Measurements from ENCODE around the gene CYP39A1. TPM values are rescaled to one million over a fixed set of nuclear protein-coding genes. Genes with fewer than 3 reads are reported as not detected.

CYP39A1 gene
- total and polyA plus RNA-seq, 2 of the 13 experiments (the other 11 are each of a cell fraction or from before 2014, with no cell fraction given): 0.13 TPM; not detected in 1

DNA sequence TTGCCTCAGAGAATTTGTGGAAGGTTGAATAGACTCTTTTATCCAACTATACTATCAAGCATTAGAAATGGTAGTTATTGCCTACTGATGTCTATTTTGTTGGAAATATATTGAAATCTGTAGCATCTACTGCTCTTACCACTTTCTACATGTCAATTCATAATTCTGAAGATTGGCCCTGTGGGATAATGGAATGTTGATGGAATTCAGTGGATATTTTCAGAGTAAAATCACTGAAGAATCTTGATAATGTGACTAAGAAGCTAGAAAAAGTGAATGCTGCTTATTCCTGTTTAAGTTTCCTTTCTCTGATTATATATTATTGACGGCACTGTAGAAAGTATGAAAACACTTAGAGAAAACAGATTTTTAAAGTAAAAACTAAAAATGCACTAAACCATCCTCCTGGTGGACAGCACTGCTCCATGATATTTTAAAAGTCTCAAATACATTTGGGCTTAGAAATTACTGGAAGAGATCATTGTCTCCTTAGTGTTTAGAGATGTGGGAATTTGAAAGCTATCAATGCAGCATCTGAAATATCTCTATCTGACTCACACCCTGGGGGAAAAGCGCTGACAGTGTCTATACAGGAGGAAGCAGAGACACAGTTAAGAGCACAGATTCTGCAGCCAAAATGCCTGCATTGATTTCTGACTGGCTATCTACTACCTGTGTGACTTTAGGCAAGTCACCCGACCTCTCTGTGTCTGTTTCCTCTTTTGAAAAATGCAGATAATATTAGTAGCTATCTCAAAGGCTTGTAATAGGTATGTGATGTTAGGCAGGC, 123.5 kb downstream of the CYP39A1 start:
- H3K27me3 ChIP-seq (ENCODE audit: control insufficient read depth in 1 of 2, insufficient read depth in 2 of 2, low read length in 2 of 2): peaks cover 0 to 1% of the 10 kb centered on the region in 2 experiments; a peak in 1 of 5 replicates
- no peak overlapping the region for H3K4me2 ChIP-seq (ENCODE audit: low read depth, low read length)
- POLR2A ChIA-PET: no interaction called here
- CTCF ChIA-PET (ENCODE audit: low intra/inter-chr PET ratio, low total read pairs): no interaction called here
- DNase-seq (ENCODE audit: low spot score): no peak
- H3K4me3 ChIP-seq (replicated peaks in 1 of 3; ENCODE audit: insufficient read depth in 1 of 3, low read depth in 2 of 3, low read length in 3 of 3): no peak overlapping the region
- ATAC-seq: no peak
- no peak overlapping the region for H3K9ac ChIP-seq (ENCODE audit: insufficient read depth, low read depth, low read length)
- no peaks in the 10 kb centered on the region for H4K20me1 ChIP-seq (ENCODE audit: insufficient read depth, low read length)
- no peak overlapping the region for H2AFZ ChIP-seq (ENCODE audit: low read length)
- no peak for FAIRE-seq
- no TSS peak for BruUV-seq (replicated peaks)
- H3K36me3 ChIP-seq (replicated peaks in 1 of 2; ENCODE audit: control insufficient read depth in 1 of 2, insufficient read depth in 2 of 2, low read length in 2 of 2): no peaks in the 10 kb centered on the region
- no peaks in the 10 kb centered on the region for H3K79me2 ChIP-seq (ENCODE audit: insufficient read depth, low read length)
- H3K27ac ChIP-seq (ENCODE audit: extremely low read length, insufficient read depth, low read length): no peak overlapping the region
- in situ Hi-C loops (cut with HindIII; ENCODE audit: extremely low pct_ligation_motif_present, low pct_unique_long_range_greater_than_20kb): no loop called here
- intact Hi-C loops (cut with micrococcal nuclease; ENCODE audit: unreplicated experiment): no loop called here
- no peaks in the 10 kb centered on the region for H3K4me1 ChIP-seq (ENCODE audit: insufficient read depth, low read length)
- under 1% methylated on average over 3 of the region's 3 CpGs for WGBS (ENCODE audit: low lambda C conversion rate)
- H3K9me3 ChIP-seq (ENCODE audit: low read length): no peaks in the 10 kb centered on the region
- no peak for TF ChIP-seq ZNF562 (CRISPR knock-in tag; IDR thresholded peaks at IDR 0.05; ENCODE audit: borderline replicate concordance)
- TF ChIP-seq, protein P1, sequence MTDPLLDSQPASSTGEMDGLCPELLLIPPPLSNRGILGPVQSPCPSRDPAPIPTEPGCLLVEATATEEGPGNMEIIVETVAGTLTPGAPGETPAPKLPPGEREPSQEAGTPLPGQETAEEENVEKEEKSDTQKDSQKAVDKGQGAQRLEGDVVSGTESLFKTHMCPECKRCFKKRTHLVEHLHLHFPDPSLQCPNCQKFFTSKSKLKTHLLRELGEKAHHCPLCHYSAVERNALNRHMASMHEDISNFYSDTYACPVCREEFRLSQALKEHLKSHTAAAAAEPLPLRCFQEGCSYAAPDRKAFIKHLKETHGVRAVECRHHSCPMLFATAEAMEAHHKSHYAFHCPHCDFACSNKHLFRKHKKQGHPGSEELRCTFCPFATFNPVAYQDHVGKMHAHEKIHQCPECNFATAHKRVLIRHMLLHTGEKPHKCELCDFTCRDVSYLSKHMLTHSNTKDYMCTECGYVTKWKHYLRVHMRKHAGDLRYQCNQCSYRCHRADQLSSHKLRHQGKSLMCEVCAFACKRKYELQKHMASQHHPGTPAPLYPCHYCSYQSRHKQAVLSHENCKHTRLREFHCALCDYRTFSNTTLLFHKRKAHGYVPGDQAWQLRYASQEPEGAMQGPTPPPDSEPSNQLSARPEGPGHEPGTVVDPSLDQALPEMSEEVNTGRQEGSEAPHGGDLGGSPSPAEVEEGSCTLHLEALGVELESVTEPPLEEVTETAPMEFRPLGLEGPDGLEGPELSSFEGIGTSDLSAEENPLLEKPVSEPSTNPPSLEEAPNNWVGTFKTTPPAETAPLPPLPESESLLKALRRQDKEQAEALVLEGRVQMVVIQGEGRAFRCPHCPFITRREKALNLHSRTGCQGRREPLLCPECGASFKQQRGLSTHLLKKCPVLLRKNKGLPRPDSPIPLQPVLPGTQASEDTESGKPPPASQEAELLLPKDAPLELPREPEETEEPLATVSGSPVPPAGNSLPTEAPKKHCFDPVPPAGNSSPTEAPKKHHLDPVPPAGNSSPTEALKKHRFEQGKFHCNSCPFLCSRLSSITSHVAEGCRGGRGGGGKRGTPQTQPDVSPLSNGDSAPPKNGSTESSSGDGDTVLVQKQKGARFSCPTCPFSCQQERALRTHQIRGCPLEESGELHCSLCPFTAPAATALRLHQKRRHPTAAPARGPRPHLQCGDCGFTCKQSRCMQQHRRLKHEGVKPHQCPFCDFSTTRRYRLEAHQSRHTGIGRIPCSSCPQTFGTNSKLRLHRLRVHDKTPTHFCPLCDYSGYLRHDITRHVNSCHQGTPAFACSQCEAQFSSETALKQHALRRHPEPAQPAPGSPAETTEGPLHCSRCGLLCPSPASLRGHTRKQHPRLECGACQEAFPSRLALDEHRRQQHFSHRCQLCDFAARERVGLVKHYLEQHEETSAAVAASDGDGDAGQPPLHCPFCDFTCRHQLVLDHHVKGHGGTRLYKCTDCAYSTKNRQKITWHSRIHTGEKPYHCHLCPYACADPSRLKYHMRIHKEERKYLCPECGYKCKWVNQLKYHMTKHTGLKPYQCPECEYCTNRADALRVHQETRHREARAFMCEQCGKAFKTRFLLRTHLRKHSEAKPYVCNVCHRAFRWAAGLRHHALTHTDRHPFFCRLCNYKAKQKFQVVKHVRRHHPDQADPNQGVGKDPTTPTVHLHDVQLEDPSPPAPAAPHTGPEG (CRISPR knock-in tag; IDR thresholded peaks at IDR 0.05): no peak
- TF ChIP-seq SCMH1 (CRISPR knock-in tag; IDR thresholded peaks at IDR 0.05; ENCODE audit: borderline replicate concordance): no peak
- TF ChIP-seq CAMTA2 (CRISPR knock-in tag; IDR thresholded peaks at IDR 0.05; ENCODE audit: borderline replicate concordance): no peak
- TF ChIP-seq ZNF30 (CRISPR knock-in tag; IDR thresholded peaks at IDR 0.05): no peak
- TF ChIP-seq, protein P2, sequence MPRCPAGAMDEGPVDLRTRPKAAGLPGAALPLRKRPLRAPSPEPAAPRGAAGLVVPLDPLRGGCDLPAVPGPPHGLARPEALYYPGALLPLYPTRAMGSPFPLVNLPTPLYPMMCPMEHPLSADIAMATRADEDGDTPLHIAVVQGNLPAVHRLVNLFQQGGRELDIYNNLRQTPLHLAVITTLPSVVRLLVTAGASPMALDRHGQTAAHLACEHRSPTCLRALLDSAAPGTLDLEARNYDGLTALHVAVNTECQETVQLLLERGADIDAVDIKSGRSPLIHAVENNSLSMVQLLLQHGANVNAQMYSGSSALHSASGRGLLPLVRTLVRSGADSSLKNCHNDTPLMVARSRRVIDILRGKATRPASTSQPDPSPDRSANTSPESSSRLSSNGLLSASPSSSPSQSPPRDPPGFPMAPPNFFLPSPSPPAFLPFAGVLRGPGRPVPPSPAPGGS (CRISPR knock-in tag; IDR thresholded peaks at IDR 0.05): no peak
- no peak for TF ChIP-seq CEBPB (IDR thresholded peaks at IDR 0.05; ENCODE audit: borderline replicate concordance, low read depth, low read length)
- TF ChIP-seq GLI4 (CRISPR knock-in tag; IDR thresholded peaks at IDR 0.05; ENCODE audit: borderline replicate concordance): no peak
- TF ChIP-seq MEF2D (CRISPR knock-in tag; IDR thresholded peaks at IDR 0.05): no peak
- no peak for TF ChIP-seq ZNF615 (CRISPR knock-in tag; IDR thresholded peaks at IDR 0.05; ENCODE audit: borderline replicate concordance)
- TF ChIP-seq MBD4 (IDR thresholded peaks at IDR 0.05; ENCODE audit: borderline replicate concordance, low read length): no peak
- TF ChIP-seq, protein P3, sequence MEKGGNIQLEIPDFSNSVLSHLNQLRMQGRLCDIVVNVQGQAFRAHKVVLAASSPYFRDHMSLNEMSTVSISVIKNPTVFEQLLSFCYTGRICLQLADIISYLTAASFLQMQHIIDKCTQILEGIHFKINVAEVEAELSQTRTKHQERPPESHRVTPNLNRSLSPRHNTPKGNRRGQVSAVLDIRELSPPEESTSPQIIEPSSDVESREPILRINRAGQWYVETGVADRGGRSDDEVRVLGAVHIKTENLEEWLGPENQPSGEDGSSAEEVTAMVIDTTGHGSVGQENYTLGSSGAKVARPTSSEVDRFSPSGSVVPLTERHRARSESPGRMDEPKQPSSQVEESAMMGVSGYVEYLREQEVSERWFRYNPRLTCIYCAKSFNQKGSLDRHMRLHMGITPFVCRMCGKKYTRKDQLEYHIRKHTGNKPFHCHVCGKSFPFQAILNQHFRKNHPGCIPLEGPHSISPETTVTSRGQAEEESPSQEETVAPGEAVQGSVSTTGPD (CRISPR knock-in tag; IDR thresholded peaks at IDR 0.05): no peak

Measured in HepG2 (cell line).